Stimulated activated naive CD8-positive, alpha-beta T cell treated with anti-CD3 and anti-CD28 coated beads, Interleukin-15, Interleukin-2, amounts not matched to agents 100 U/mL and 50 U/mL, for 24 hours (primary cell): ENCODE results near the gene CTSE.
"Not testable (repeated sequence)": the region's sequence is repeated elsewhere in the genome, so short reads cannot be mapped to it uniquely, and the experiment has no call there.

Source experiments
- ATAC-seq: fragments of 150-1000 bp; cut with Tn5 transposase; one replicate; pipeline ENCODE4 v1.10.0; 2021
- DNase-seq: peaks from one replicate; pipeline ENCODE4 v3.0.0; 2021

The CTSE gene

GRCh38 chr1:206014601-206015000 is 9.1 kb downstream of the CTSE start:
- no peak for ATAC-seq
- no peak for DNase-seq

- DNase-seq (no peak), ATAC-seq (no peak)
These were observed 10.5 kb downstream of the CTSE start for GRCh38 chr1:206013026-206013795.

GRCh38 chr1:206012086-206012859 is 11.4 kb downstream of the CTSE start:
- ATAC-seq (peak; percentile 91), DNase-seq (peak; percentile 67)

GRCh38 chr1:206011057-206011456 is 12.6 kb downstream of the CTSE start:
- ATAC-seq (peak; percentile 25), DNase-seq (peak; percentile 28)

- DNase-seq, result no peak
- ATAC-seq, result no peak
These were observed 13.6 kb downstream of the CTSE start for GRCh38 chr1:206010060-206010459.

GRCh38 chr1:206006946-206007345 is 16.7 kb downstream of the CTSE start:
- ATAC-seq (no peak), DNase-seq (no peak)

GRCh38 chr1:206005778-206006180 is 17.9 kb downstream of the CTSE start:
- no peak for DNase-seq
- no peak for ATAC-seq

- no peak for ATAC-seq
- DNase-seq, result no peak
These were observed 18.5 kb downstream of the CTSE start for GRCh38 chr1:206005234-206005633.

GRCh38 chr1:206004826-206005225 is 18.9 kb downstream of the CTSE start:
- DNase-seq (no peak), ATAC-seq (no peak)

- ATAC-seq (no peak), DNase-seq (no peak)
These were observed 19.6 kb downstream of the CTSE start for GRCh38 chr1:206003854-206004800.

- DNase-seq (no peak), ATAC-seq (no peak)
These were observed 20.6 kb downstream of the CTSE start, which contains the start of gene RAB7B for GRCh38 chr1:206002871-206003801. TSS of gene RAB7B (minus strand) at chr1:206003395. CDS start at chr1:205994135, 9,260 bp downstream.

- ATAC-seq (no peak), DNase-seq (no peak)
These were observed 21.5 kb downstream of the CTSE start for GRCh38 chr1:206002160-206002559.

- ATAC-seq (peak; percentile 83), DNase-seq (peak; percentile 41)
These were observed 22.2 kb downstream of the CTSE start for GRCh38 chr1:206001476-206001888.

- peak; percentile 61 for DNase-seq
- ATAC-seq, result peak; percentile 70
These were observed 22.9 kb downstream of the CTSE start for GRCh38 chr1:206000641-206001339.

GRCh38 chr1:205998457-205999241 is 25.0 kb downstream of the CTSE start:
- DNase-seq (no peak), ATAC-seq (no peak)

- ATAC-seq, DNase-seq: not testable (repeated sequence)
These were observed 27.1 kb downstream of the CTSE start for GRCh38 chr1:205996641-205997040.

GRCh38 chr1:205994346-205994745 is 29.3 kb downstream of the CTSE start:
- DNase-seq (no peak), ATAC-seq (no peak)

GRCh38 chr1:205993068-205993467 is 30.6 kb downstream of the CTSE start:
- DNase-seq, result no peak
- ATAC-seq, result no peak

- no peak for ATAC-seq
- DNase-seq, result no peak
These were observed 31.3 kb downstream of the CTSE start for GRCh38 chr1:205992218-205992882.
